PFSK-1 (cell line): Measurements from ENCODE around the gene POSTN.

ENCODE experiments used
- POLR2AphosphoS5 ChIP-seq: IDR thresholded peaks from 2 replicates; pipeline ENCODE4 v1.6.1; 2012; ENCODE audit warnings: low read depth, mild to moderate bottlenecking, control low read depth, low read length, moderate library complexity
- TAF1 ChIP-seq: IDR thresholded peaks from 2 replicates; pipeline ENCODE4 v1.6.1; 2012; ENCODE audit warnings: low read length, control low read depth, borderline replicate concordance; ENCODE audit not compliant: insufficient read depth
- TF ChIP-seq, protein P1 (sequence below), 2 experiments: IDR thresholded peaks; 2 replicates each; pipeline versions ENCODE4 v1.6.1 to v1.8.0; 2011 to 2012; ENCODE audit warnings: low read depth in 2 of 2, low read length in 2 of 2, control low read depth in 1 of 2, inconsistent platforms in 1 of 2, mild to moderate bottlenecking in 1 of 2, moderate library complexity in 1 of 2; ENCODE audit not compliant: insufficient read depth in 1 of 2

DNA sequence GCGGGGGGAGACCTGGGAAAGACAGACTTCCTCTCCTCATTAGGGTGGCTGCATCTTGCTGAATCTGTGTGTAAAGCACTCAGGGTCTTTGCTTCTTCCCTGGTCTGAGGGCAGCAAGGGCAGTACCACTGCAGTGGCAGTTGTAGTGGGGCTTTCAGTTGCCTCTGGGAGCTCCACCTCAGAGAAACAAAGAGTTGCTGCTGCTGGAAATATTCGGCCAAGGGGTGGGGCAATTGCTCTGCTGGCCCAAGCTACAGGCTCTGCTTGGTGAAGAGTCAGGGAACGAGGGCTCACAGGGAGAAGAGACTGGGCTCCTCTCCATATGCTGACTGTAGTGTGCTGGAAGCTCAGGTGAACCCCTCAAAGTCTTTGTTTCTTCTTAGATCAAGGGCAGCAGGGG is 52.5 kb downstream of the POSTN start:
- TF ChIP-seq POLR2AphosphoS5 = no peak
- TF ChIP-seq TAF1 = no peak
- TF ChIP-seq, protein P1, sequence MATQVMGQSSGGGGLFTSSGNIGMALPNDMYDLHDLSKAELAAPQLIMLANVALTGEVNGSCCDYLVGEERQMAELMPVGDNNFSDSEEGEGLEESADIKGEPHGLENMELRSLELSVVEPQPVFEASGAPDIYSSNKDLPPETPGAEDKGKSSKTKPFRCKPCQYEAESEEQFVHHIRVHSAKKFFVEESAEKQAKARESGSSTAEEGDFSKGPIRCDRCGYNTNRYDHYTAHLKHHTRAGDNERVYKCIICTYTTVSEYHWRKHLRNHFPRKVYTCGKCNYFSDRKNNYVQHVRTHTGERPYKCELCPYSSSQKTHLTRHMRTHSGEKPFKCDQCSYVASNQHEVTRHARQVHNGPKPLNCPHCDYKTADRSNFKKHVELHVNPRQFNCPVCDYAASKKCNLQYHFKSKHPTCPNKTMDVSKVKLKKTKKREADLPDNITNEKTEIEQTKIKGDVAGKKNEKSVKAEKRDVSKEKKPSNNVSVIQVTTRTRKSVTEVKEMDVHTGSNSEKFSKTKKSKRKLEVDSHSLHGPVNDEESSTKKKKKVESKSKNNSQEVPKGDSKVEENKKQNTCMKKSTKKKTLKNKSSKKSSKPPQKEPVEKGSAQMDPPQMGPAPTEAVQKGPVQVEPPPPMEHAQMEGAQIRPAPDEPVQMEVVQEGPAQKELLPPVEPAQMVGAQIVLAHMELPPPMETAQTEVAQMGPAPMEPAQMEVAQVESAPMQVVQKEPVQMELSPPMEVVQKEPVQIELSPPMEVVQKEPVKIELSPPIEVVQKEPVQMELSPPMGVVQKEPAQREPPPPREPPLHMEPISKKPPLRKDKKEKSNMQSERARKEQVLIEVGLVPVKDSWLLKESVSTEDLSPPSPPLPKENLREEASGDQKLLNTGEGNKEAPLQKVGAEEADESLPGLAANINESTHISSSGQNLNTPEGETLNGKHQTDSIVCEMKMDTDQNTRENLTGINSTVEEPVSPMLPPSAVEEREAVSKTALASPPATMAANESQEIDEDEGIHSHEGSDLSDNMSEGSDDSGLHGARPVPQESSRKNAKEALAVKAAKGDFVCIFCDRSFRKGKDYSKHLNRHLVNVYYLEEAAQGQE (IDR thresholded peaks at IDR 0.05; ENCODE audit: insufficient read depth in 1 of 2, low read depth in 2 of 2, low read length in 2 of 2) = no peak
